Mononuclear cell (primary cell): Measurements from ENCODE around the gene MBOAT2. TPM values are rescaled to one million over a fixed set of nuclear protein-coding genes. Genes with fewer than 3 reads are reported as not detected.
"Not testable (repeated sequence)": the region's sequence is repeated elsewhere in the genome, so short reads cannot be mapped to it uniquely, and the experiment has no call there.

Experiments
- H3K27me3 ChIP-seq: 2 replicates; pipeline ENCODE4 v1.6.0; 2011; ENCODE audit warnings: low read length, control low read depth; ENCODE audit not compliant: insufficient read depth
- H3K4me1 ChIP-seq: 2 replicates; pipeline ENCODE4 v1.5.1; 2011; ENCODE audit warnings: mild to moderate bottlenecking, low read length, control low read depth; ENCODE audit not compliant: insufficient read depth
- H3K4me3 ChIP-seq: 2 replicates; pipeline ENCODE4 v1.5.1; 2011; ENCODE audit warnings: mild to moderate bottlenecking, low read length, moderate library complexity
- H3K9me3 ChIP-seq: 2 replicates; pipeline ENCODE4 v1.5.1; 2011; ENCODE audit warnings: low read depth, mild to moderate bottlenecking, control low read depth, low read length
- total RNA-seq: library from RNA; depleted of rRNA; stranded (reverse); fragments of >200 nt; gene quantifications from one replicate; pipeline ENCODE4 v1.2.3, GENCODE V29; 2012

Gene MBOAT2, protein sequence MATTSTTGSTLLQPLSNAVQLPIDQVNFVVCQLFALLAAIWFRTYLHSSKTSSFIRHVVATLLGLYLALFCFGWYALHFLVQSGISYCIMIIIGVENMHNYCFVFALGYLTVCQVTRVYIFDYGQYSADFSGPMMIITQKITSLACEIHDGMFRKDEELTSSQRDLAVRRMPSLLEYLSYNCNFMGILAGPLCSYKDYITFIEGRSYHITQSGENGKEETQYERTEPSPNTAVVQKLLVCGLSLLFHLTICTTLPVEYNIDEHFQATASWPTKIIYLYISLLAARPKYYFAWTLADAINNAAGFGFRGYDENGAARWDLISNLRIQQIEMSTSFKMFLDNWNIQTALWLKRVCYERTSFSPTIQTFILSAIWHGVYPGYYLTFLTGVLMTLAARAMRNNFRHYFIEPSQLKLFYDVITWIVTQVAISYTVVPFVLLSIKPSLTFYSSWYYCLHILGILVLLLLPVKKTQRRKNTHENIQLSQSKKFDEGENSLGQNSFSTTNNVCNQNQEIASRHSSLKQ
- 9.2 TPM for total RNA-seq

DNA sequence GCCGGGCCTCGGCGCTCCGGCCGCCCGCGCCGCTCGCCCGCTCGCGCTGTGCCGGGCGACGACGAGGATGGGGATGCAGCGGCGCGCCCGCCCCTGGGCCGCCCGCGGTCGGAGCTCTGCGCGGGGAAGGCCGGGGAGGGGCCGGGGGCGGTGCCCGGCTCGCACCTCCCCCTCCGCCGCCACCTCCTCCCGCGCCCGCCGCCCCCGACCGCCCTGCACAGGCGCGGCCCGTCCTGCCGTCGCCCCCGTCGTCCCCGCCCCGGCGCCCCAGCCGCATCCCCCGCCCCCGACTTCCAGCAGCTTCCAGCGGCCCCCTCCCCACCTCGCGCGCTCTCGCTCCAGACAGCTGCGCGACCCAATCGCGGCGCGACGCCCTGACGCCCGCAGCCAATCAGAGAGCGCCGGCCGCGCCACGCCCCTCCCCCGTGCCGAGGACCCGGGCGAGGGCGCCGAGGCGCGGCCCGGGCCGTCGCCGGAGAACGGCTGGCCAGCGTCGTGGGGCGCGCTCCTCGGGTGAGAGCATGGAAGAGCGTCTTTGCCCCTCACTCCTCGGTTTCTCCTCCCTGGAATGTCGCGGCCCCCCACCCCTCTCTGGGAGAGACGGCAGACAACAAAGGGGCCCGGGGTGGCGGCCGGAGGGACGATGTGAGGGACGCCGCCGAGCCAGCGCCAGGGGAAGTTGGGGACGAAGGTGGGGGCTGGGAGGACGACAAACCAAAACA is at the start of gene MBOAT2:
TSS of gene MBOAT2 (minus strand) at position 69 of the 722 bp plus-strand sequence. CDS start 70 bp downstream, outside the sequence.
- Histone ChIP-seq H3K4me3 (peak within 1 kb of the TSS; percentile 51), H3K4me1 (peaks cover 17% of the 10 kb centered on the region), H3K9me3 (no peaks in the 10 kb centered on the region), H3K27me3 (peaks cover 8% of the 10 kb centered on the region)

GRCh38 chr2:9052821-9053533 is 49.5 kb upstream of the MBOAT2 start:
- Histone ChIP-seq H3K4me3 (no peak overlapping the region), H3K4me1 (peaks cover 9% of the 10 kb centered on the region), H3K27me3 (no peaks in the 10 kb centered on the region), H3K9me3 (no peaks in the 10 kb centered on the region)

DNA sequence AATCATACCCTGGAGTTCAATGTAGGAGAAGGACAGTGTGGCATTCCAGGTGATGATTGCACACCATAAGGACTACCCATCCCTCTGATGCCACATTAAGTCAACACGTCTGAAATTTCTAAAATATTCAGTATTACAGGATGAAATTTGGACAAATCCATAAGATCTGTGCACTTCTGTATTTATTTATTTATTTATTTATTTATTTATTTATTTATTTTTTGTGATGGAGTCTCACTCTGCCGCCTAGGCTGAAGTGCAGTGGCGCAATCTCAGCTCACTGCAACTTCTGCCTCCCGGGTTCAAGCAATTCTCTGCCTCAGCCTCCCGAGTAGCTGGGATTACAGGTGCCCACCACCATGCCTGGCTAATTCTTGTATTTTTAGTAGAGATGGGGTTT is 48.0 kb upstream of the MBOAT2 start:
- not testable (repeated sequence) for H3K27me3 ChIP-seq, H3K4me3 ChIP-seq, H3K9me3 ChIP-seq, H3K4me1 ChIP-seq

- no peaks in the 10 kb centered on the region for H3K27me3 ChIP-seq
- H3K4me1 ChIP-seq: peaks cover 17% of the 10 kb centered on the region
- no peaks in the 10 kb centered on the region for H3K9me3 ChIP-seq
- H3K4me3 ChIP-seq: no peak overlapping the region
Measured at GRCh38 chr2:9050122-9050809, 46.8 kb upstream of the MBOAT2 start.

- Histone ChIP-seq H3K27me3 (no peaks in the 10 kb centered on the region), H3K9me3 (no peaks in the 10 kb centered on the region), H3K4me3 (no peak overlapping the region)
Measured at GRCh38 chr2:9045595-9045994, 42.1 kb upstream of the MBOAT2 start.

DNA sequence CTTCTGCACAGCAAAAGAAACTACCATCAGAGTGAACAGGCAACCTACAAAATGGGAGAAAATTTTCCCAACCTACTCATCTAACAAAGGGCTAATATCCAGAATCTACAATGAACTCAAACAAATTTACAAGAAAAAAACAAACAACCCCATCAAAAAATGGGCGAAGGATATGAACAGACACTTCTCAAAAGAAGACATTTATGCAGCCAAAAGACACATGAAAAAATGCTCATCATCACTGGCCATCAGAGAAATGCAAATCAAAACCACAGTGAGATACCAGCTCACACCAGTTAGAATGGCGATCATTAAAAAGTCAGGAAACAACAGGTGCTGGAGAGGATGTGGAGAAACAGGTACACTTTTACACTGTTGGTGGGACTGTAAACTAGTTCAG is 40.0 kb upstream of the MBOAT2 start:
- peaks cover 10% of the 10 kb centered on the region for H3K4me1 ChIP-seq
- H3K9me3 ChIP-seq, H3K4me3 ChIP-seq, H3K27me3 ChIP-seq: not testable (repeated sequence)

More at GRCh38 chr2:9045595-9045994, 42.1 kb upstream of the MBOAT2 start:
- peaks cover 10% of the 10 kb centered on the region for H3K4me1 ChIP-seq

GRCh38 chr2:9037166-9037565 is 33.7 kb upstream of the MBOAT2 start:
- Histone ChIP-seq H3K9me3 (no peaks in the 10 kb centered on the region), H3K27me3 (no peaks in the 10 kb centered on the region), H3K4me3 (no peak overlapping the region), H3K4me1 (no peaks in the 10 kb centered on the region)

DNA sequence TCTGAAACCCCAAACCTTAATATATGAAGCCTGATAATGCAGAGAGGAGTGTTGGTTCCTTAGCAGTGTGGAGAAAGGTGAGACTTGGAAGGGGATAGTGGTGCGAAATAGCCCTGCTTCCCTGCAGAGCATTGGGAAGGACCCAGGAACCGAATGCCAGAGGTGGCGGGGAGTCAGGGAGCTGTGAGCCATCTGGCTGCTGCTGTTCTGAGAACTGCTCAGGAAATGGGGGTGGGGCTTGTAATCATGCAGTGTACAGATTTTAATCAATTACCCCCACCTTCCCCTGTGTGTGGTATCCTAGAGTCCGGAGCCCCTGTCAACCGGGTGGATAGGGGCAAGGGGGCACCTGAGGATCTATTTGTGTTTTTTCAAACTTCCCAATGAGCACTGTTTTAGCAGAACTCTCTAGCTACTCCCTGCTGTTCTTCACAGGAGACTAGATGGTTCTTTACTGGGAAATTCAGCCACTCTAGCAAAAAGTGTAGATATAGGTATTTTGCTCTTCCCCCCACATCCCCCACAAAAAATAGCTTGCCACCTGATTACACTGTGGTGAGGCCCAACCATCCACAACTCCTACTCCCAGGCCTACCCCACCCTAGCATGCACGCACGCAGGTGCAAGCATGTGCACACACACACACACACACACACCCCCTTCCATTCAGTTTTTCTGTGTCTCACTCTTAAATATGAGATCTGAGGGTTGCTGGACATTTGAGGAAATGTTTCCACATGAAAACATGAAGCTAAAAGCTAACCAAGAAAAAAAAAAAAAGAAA is 30.1 kb upstream of the MBOAT2 start:
- Histone ChIP-seq H3K4me3 (no peak overlapping the region), H3K27me3 (no peaks in the 10 kb centered on the region), H3K4me1 (no peaks in the 10 kb centered on the region)

GRCh38 chr2:9032536-9033255 is 29.2 kb upstream of the MBOAT2 start:
- H3K27me3 ChIP-seq: peaks cover under 1% of the 10 kb centered on the region
- H3K4me1 ChIP-seq: no peaks in the 10 kb centered on the region
- no peaks in the 10 kb centered on the region for H3K9me3 ChIP-seq
- H3K4me3 ChIP-seq: no peak overlapping the region

More for the DNA sequence above, 30.1 kb upstream of the MBOAT2 start:
- no peaks in the 10 kb centered on the region for H3K9me3 ChIP-seq

- no peaks in the 10 kb centered on the region for H3K4me1 ChIP-seq
- no peak overlapping the region for H3K4me3 ChIP-seq
- H3K9me3 ChIP-seq: no peaks in the 10 kb centered on the region
- H3K27me3 ChIP-seq: peaks cover 2% of the 10 kb centered on the region
Measured at GRCh38 chr2:9032121-9032520, 28.6 kb upstream of the MBOAT2 start.

GRCh38 chr2:9031246-9031645 is 27.8 kb upstream of the MBOAT2 start:
- H3K4me3 ChIP-seq: no peak overlapping the region
- peaks cover 2% of the 10 kb centered on the region for H3K27me3 ChIP-seq
- H3K4me1 ChIP-seq: no peaks in the 10 kb centered on the region
- H3K9me3 ChIP-seq: no peaks in the 10 kb centered on the region

GRCh38 chr2:9030841-9031240 is 27.4 kb upstream of the MBOAT2 start:
- H3K27me3 ChIP-seq: peaks cover 2% of the 10 kb centered on the region
- no peak overlapping the region for H3K4me3 ChIP-seq
- no peaks in the 10 kb centered on the region for H3K4me1 ChIP-seq
- no peaks in the 10 kb centered on the region for H3K9me3 ChIP-seq

- H3K9me3 ChIP-seq: no peaks in the 10 kb centered on the region
- no peaks in the 10 kb centered on the region for H3K4me1 ChIP-seq
- peaks cover 2% of the 10 kb centered on the region for H3K27me3 ChIP-seq
Measured at GRCh38 chr2:9030190-9030589, 26.7 kb upstream of the MBOAT2 start.

More at GRCh38 chr2:9030190-9030589, 26.7 kb upstream of the MBOAT2 start:
- no peak overlapping the region for H3K4me3 ChIP-seq
